8988T (cell line): ENCODE data around the gene RNF115.

Experiments
- DNase-seq: peaks from one replicate; pipeline ENCODE4 v3.0.0; 2011

Gene RNF115

DNA sequence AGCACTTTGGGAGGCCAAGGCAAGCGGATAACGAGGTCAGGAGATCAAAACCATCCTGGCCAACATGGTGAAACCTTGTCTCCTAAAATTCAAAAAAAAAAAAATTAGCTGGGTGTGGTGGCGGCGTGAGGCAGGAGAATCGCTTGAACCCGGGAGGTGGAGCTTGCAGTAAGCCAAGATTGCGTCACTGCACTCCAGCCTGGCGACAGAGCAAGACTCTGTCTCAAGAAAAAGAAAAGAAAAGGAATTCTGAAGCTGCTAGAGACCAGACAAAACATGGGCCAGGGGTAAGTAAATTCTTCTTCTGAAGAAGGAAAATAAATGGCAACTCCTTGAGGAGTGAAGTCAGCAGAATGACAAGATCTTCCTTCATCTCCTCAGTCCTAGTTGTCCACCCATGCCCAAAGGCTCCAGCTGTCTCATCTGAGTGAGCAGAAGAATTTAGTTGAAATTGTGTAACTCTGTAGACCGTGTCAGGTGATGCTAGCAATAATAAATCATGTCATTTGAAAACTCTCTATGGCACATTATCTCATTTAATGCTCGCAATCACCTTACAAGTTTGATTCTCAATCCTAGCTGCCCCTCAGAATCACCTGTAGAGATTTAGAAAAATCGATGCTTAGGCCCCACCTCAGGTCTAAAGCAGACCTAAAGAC, 131.0 kb downstream of the RNF115 start:
- no peak for DNase-seq

- no peak for DNase-seq
Observed at GRCh38 chr1:145690587-145691558, 133.0 kb downstream of the RNF115 start.

DNA sequence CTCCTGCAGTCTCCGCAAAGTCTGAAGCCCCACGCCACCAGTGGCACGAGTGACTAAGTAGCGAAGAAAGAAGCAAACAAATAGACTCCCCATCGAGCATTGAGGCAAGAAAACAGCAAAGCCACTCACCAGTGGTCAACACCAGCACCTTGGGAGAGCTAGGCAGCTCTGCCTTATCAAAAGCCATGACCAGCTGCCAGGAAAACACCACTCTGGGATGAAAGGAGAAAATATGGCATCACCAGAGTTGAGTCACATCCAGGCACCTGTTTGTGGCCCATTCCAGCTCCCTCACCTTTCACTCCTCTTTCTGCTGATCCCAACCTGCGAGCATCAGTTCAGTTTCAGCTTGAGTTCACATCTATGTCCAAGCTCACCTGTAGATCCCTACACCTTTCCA, 134.0 kb downstream of the RNF115 start:
- DNase-seq = no peak

GRCh38 chr1:145688924-145689323, 135.0 kb downstream of the RNF115 start:
- no peak for DNase-seq
